Esophagus muscularis mucosa (tissue), 4 donors: ENCODE data around the gene MAPK8IP3. TPM values are rescaled to one million over a fixed set of nuclear protein-coding genes. Genes with fewer than 3 reads are reported as not detected.
A peak's percentile ranks its signal among the peaks of the same experiment; 100 is the strongest.

Experiments
- DNase-seq: peaks from one replicate; pipeline ENCODE4 v3.0.0-alpha.2; 2017; ENCODE audit errors: extremely low spot score
- H3K27ac ChIP-seq, 4 donors: fragments of 200-600 bp; sonication (generic); replicated peaks in 1 of 4; 1 replicate in 3 of 4; 2 replicates in 1 of 4; pipeline ENCODE4 v1.5.1; 2016 to 2019; ENCODE audit warnings: mild to moderate bottlenecking in 1 of 4
- H3K27me3 ChIP-seq, 4 donors: fragments of 200-600 bp; sonication (generic); one replicate each; pipeline versions ENCODE4 v1.5.1 to v1.6.0; 2016 to 2019
- H3K36me3 ChIP-seq, 4 donors: fragments of 200-600 bp; sonication (generic); one replicate each; pipeline ENCODE4 v1.5.1; 2016 to 2019
- H3K4me1 ChIP-seq, 4 donors: fragments of 200-600 bp; sonication (generic); one replicate each; pipeline ENCODE4 v1.5.1; 2016 to 2019
- H3K4me3 ChIP-seq, 4 donors: fragments of 200-600 bp; sonication (generic); 1 replicate in 2 of 4; 2 replicates in 2 of 4; pipeline ENCODE4 v1.5.1; 2016 to 2019; ENCODE audit warnings: mild to moderate bottlenecking in 4 of 4, moderate library complexity in 1 of 4
- H3K9me3 ChIP-seq, 4 donors: fragments of 200-600 bp; sonication (generic); 1 replicate in 3 of 4; 2 replicates in 1 of 4; pipeline ENCODE4 v1.5.1; 2016 to 2019
- EP300 ChIP-seq: sonication (generic); formaldehyde crosslinking; IDR thresholded peaks from one replicate; pipeline ENCODE4 v1.6.1; 2017; ENCODE audit warnings: antibody characterized with exemption
- POLR2A ChIP-seq: fragments of 450-650 bp; IDR thresholded peaks from one replicate; pipeline ENCODE4 v1.6.1; 2017; ENCODE audit warnings: antibody characterized with exemption, moderate library complexity, mild to moderate bottlenecking, low read depth
- POLR2AphosphoS5 ChIP-seq, 2 donors: sonication (generic); formaldehyde crosslinking; IDR thresholded peaks; one replicate each; pipeline ENCODE4 v1.6.1; 2017; ENCODE audit warnings: antibody characterized with exemption in 2 of 2
- WGBS: methylation state at CpG from one replicate; pipeline ENCODE4 v1.1.5; 2018; 5-methylcytosine and 5-hydroxymethylcytosine counted together
- intact Hi-C: fragments of 100-400 bp; cut with DNase I; formaldehyde crosslinking; loops from one replicate; pipeline ENCODE4 v1.15.1; 2023
- total RNA-seq, 4 donors: library from RNA; depleted of rRNA; stranded (reverse); fragments of >200 nt; gene quantifications; one replicate each; pipeline versions ENCODE4 v1.1.0 to v1.2.1, GENCODE V29; 2016
- TF ChIP-seq, protein P1 (sequence below), 3 experiments: fragments of 200-600 bp in 2 of 3; fragments of 450-650 bp in 1 of 3; sonication (generic) in 2 of 3; IDR thresholded peaks; one replicate each; pipeline ENCODE4 v1.5.1; 2017 to 2019; ENCODE audit warnings: antibody characterized with exemption in 3 of 3, mild to moderate bottlenecking in 2 of 3, moderate library complexity in 1 of 3

Gene MAPK8IP3
- total RNA-seq, 4 donors from 2014 or later = 21.5 to 36.2 (median 28.5) TPM

DNA sequence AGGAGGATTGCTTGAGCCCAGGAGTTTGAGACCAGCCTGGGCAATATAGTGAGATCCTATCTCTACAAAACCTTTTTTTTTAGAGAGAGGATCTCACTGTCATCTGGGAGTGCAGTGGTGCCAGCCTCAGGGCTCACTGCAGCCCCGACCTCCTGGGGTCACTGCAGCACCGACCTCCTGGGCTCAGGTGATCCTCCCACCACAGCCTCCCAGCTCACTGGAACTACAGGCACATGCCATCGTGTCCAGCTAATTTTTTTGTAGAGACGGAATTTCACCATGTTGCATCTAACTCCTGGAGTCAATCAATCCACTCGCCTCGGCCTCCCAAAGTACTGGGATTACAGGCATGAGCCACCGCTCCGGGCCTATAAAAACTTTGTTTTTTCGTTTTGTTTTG is 15.4 kb downstream of the MAPK8IP3 start:
- Histone ChIP-seq H3K27ac (peak overlapping the region; percentile 42 to 54 (median 50)), H3K9me3 (no peaks in the 10 kb centered on the region), H3K27me3 (no peaks in the 10 kb centered on the region), H3K36me3 (peaks cover 13 to 22% (median 19%) of the 10 kb centered on the region in 4 donors), H3K4me1 (peaks cover 28 to 42% (median 32%) of the 10 kb centered on the region in 4 donors), H3K4me3 (no peak overlapping the region)
- intact Hi-C loops = no loop called here
- WGBS = 91% methylated on average over 9 of the region's 9 CpGs
- TF ChIP-seq EP300 = no peak
- no peak for TF ChIP-seq POLR2A
- TF ChIP-seq POLR2AphosphoS5 (IDR thresholded peaks at IDR 0.05) = no peak
- TF ChIP-seq, protein P1, sequence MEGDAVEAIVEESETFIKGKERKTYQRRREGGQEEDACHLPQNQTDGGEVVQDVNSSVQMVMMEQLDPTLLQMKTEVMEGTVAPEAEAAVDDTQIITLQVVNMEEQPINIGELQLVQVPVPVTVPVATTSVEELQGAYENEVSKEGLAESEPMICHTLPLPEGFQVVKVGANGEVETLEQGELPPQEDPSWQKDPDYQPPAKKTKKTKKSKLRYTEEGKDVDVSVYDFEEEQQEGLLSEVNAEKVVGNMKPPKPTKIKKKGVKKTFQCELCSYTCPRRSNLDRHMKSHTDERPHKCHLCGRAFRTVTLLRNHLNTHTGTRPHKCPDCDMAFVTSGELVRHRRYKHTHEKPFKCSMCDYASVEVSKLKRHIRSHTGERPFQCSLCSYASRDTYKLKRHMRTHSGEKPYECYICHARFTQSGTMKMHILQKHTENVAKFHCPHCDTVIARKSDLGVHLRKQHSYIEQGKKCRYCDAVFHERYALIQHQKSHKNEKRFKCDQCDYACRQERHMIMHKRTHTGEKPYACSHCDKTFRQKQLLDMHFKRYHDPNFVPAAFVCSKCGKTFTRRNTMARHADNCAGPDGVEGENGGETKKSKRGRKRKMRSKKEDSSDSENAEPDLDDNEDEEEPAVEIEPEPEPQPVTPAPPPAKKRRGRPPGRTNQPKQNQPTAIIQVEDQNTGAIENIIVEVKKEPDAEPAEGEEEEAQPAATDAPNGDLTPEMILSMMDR (IDR thresholded peaks at IDR 0.05) = no peak
- DNase-seq = no peak

DNA sequence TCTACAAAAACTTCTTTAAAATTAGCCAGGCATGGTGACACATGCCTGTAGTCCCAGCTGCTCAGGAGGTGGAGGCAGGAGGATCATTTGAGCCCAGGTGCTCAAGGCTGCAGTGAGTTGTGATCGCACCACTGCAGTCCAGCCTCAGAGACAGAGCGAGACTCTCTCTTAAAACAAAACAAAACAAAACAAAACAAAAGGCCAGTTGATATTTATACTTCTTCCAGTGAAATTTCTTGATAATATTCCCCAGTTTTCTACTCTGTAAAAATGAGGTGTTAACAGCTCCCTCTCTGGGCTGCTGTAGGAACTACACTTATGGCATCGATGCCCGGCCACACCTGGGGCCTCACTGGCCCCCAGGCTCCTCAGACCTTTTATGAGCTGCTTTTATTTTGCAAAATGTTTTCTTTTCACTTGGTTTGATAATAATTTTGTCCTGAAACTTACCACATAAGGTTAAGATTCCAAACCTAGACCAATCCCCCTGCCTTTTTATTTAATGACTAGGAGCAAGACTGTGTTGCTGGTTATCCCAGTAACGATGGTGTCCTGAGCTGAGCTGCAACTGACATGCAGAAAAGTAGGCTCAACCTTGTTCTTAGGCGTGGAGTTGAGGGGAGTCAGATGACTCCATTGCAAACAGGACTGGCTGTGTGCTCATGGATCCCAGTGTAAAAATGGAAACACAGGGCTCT is 17.6 kb downstream of the MAPK8IP3 start:
- TF ChIP-seq EP300 = no peak
- TF ChIP-seq, protein P1 (IDR thresholded peaks at IDR 0.05) = peak; percentile 62 to 83 (median 63)
- intact Hi-C loops = no loop called here
- Histone ChIP-seq H3K27ac (peak overlapping the region in 1 of 4 donors; percentile 67), H3K27me3 (no peaks in the 10 kb centered on the region), H3K4me3 (no peak overlapping the region), H3K4me1 (peaks cover 25 to 35% (median 32%) of the 10 kb centered on the region in 4 donors), H3K36me3 (peaks cover 21 to 41% (median 40%) of the 10 kb centered on the region in 4 donors), H3K9me3 (no peaks in the 10 kb centered on the region)
- 55% methylated on average over 6 of the region's 6 CpGs for WGBS
- DNase-seq = no peak

DNA sequence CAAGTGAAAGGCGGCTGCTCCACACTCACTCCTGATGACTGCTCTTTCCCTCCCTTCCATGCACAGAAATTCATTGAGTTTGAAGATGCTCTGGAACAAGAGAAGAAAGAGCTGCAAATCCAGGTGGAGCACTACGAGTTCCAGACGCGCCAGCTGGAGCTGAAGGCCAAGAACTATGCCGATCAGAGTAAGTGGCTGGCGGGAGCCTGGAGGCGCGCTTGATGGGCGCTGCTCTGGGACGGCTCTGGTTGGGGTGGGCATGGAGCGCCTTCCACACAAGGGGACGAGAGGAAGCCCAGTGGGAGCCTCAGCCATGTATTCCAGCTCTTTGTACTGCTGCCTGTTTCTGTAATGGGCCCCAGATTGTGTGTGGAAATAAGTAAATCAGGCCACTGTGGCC is 18.5 kb downstream of the MAPK8IP3 start:
- WGBS = 91% methylated on average over 12 of the region's 12 CpGs
- no peak for DNase-seq
- Histone ChIP-seq H3K36me3 (peaks cover 30 to 50% (median 49%) of the 10 kb centered on the region in 4 donors), H3K4me1 (peaks cover 22 to 35% (median 32%) of the 10 kb centered on the region in 4 donors), H3K4me3 (no peak overlapping the region), H3K27me3 (no peaks in the 10 kb centered on the region), H3K27ac (no peak overlapping the region), H3K9me3 (no peaks in the 10 kb centered on the region)
- no peak for TF ChIP-seq POLR2A
- TF ChIP-seq POLR2AphosphoS5 (IDR thresholded peaks at IDR 0.05) = no peak
- TF ChIP-seq, protein P1 (IDR thresholded peaks at IDR 0.05) = no peak
- TF ChIP-seq EP300 = no peak
- intact Hi-C loops = no loop called here

DNA sequence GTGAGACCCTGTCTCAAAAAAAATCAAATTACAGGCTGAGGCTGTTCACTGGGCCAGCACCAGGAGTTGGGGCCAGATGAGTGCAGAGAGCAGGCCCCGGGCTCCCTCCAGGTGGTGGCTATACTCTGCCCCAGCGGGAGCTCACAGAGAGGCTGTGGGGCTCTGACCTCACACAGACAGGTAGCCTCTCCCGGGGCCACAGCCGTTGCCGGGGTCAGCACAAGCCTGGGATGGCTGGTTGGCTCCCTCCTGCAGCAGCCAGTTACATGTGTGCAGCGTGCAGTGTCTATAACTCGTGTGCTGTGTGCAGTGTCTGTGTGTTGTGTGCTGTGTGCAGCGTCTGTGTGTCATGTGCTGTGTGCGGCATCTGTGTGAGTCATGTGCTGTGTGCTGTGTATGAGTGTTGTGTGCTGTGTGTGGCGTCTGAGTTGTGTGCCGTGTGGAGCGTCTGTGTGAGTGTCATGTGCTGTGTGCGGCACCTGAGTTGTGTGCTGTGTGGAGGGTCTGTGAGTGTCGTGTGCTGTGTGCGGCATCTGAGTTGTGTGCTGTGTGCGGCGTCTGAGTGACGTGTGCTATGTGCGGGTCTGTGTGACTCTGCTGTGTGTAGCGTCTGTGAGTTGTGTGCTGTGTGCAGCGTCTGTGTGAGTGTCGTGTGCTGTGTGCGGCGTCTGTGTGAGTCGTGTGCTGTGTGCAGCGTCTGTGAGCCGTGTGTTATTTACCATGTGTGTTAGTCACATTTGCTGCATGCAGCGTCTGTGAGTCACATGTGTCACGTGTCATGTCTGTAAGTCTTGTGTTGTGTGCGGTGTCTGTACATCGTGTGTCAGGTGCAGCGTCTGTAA is 20.9 kb downstream of the MAPK8IP3 start:
- no peak for DNase-seq
- H3K4me1 ChIP-seq = peaks cover 19 to 28% (median 24%) of the 10 kb centered on the region in 4 donors
- H3K27ac ChIP-seq = no peak overlapping the region
- 92% methylated on average over 27 of the region's 32 CpGs for WGBS
- peaks cover 34 to 73% (median 68%) of the 10 kb centered on the region in 4 donors for H3K36me3 ChIP-seq
- no peaks in the 10 kb centered on the region for H3K9me3 ChIP-seq
- no peak overlapping the region for H3K4me3 ChIP-seq
- intact Hi-C loops = no loop called here
- H3K27me3 ChIP-seq = no peaks in the 10 kb centered on the region
- no peak for TF ChIP-seq POLR2AphosphoS5 (IDR thresholded peaks at IDR 0.05)
- TF ChIP-seq, protein P1 (IDR thresholded peaks at IDR 0.05) = no peak
- TF ChIP-seq POLR2A = no peak
- no peak for TF ChIP-seq EP300
